ENCODE results near the gene TMEM63A. TPM values are rescaled to one million over a fixed set of nuclear protein-coding genes. Genes with fewer than 3 reads are reported as not detected.

Gene TMEM63A
- total RNA-seq, 2 experiments from 2014 or later: 29.5 to 33.0 TPM

DNA sequence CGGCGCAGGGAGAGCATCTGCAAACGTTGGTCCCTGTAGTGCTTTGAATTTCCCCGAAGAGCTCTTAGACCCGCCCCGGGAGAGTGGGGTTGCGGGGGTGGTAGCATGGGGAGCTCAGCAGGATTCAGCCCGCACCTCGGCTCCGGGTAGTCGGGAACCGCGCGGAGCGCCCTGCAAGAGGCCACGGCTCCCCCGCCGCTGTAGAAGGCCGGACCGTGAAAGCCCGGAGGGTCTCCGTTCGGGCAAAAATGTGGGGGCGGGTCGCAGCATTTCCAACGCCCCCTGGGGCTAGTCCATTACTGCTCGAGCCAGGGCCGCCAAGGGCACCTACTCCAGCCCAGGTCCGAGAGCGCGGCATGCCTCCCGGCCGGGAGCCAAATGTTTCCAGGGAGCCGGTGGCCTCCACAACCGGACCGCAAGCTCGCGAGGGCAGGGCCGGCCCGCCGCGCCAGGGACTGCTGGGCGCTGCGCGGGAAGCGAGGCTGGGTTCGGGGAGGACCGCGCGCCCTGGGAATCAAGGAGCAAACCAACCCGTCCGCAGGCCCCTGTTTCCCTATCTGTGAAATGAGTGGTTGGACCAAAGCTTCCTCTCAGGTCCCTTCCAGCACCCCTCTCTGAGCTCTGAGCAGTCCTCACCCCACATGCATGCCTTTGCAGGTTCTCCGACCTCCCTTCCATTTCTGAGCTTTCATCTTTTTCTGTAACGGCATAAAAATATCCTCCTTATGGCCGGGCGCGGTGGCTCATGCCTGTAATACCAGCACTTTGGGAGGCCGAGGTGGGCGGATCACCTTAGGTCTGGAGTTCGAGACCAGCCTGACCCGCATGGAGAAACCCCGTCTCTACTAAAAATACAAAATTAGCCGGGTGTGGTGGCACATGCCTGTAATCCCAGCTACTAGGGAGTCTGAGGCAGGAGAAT is 775 bp upstream of the TMEM63A start:
- Mint-ChIP-seq H3K4me1 (peaks cover 38% of the 10 kb centered on the region), H3K27me3 (no peaks in the 10 kb centered on the region), H3K36me3 (peaks cover 4% of the 10 kb centered on the region), H3K4me3 (peak overlapping the region; percentile 86), H3K27ac (peak overlapping the region; percentile 83), H3K9me3 (no peaks in the 10 kb centered on the region)
- DNase-seq: peak; percentile 53

DNA sequence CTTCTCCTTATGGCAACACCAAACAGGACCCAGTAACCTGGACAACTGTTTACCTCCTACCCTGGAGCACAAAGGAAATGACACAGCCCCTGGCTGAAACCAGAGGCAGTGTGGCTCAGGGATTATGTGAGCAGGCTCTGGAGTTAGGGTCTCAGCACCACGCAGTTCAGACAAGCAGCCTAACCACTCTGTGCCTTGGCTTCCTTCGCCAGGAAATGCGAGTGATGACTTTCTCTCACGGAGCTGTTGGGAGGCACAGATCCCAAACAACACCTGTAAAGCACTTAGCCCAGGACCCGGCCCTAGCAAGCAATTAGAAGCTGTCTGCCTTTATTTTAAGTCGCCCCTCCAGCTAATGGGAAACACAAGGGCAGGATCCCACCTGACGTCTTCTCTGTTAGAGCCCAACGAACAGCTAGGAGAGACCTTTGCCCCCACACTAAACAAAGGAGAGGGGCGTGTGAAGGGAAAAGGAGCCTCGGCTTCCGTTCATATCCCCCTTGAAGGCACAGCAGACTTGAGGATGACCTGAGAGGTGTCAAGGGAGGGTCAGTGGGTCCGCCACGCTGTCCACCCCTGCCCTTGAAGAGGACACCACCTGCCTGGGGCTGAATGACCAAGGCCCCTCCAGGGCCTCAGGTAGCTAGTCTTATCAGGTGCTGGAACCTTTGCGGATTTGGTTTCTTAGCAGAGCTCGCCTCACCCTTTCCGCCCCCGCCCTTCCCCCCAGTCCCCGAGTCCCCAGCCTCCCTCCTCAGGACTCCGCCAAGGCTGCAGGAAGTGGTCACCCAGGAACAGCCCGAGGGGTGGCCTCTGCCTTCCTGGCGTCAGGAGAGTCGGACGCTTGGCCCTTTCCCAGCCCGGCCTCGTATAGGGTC is 860 bp downstream of the TMEM63A start:
- no peaks in the 10 kb centered on the region for H3K27me3 Mint-ChIP-seq
- peaks cover 5% of the 10 kb centered on the region for H3K36me3 Mint-ChIP-seq
- DNase-seq: peak; percentile 50
- peak overlapping the region; percentile 87 for H3K27ac Mint-ChIP-seq
- peak overlapping the region; percentile 86 for H3K4me3 Mint-ChIP-seq
- peaks cover 50% of the 10 kb centered on the region for H3K4me1 Mint-ChIP-seq
- no peaks in the 10 kb centered on the region for H3K9me3 Mint-ChIP-seq

DNA sequence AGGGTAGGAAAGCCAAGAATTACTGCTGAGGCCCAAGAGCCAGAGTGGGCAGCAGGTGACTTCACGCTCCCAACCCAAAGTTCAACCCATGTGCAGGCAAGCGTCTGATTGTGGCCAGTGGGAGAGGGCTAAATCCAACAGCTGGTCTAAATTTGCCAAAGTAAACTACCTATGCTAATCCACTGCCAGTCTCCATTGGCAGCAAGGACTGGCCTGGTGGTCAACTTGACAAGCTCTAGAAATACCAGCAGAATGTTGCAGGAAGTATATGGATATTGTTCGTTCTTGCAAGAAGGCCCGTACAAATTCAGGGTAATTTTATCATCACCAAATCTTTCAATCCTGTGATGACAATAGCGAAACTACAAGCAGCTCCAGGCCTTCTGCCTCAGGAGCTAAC is 1.5 kb downstream of the TMEM63A start:
- DNase-seq: no peak
- peaks cover 11% of the 10 kb centered on the region for H3K36me3 Mint-ChIP-seq
- H3K27ac Mint-ChIP-seq: peak overlapping the region; percentile 87
- H3K27me3 Mint-ChIP-seq: no peaks in the 10 kb centered on the region
- H3K4me1 Mint-ChIP-seq: peaks cover 55% of the 10 kb centered on the region
- peak overlapping the region; percentile 86 for H3K4me3 Mint-ChIP-seq
- H3K9me3 Mint-ChIP-seq: no peaks in the 10 kb centered on the region

DNA sequence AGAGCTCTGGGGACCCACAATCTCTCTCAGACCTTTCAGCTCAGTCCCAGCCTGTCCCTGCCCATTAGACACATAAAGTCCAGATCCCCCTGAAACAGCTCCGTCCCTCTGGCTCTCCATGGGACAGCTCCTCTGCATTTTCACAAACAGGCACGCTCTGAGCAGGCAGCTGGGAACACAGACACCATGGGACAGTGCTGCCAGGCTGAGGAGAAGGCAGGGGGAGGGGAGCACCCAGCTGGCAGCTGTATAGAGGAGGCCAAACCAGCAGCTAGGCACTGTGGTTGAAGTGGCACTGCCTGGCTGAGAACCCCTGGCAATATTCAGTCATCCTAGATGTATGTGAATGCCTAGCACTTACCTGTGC is 2.0 kb downstream of the TMEM63A start:
- no peaks in the 10 kb centered on the region for H3K9me3 Mint-ChIP-seq
- peaks cover 13% of the 10 kb centered on the region for H3K36me3 Mint-ChIP-seq
- DNase-seq: no peak
- H3K27ac Mint-ChIP-seq: peak overlapping the region; percentile 87
- H3K27me3 Mint-ChIP-seq: no peaks in the 10 kb centered on the region
- peak overlapping the region; percentile 86 for H3K4me3 Mint-ChIP-seq
- peaks cover 60% of the 10 kb centered on the region for H3K4me1 Mint-ChIP-seq

DNA sequence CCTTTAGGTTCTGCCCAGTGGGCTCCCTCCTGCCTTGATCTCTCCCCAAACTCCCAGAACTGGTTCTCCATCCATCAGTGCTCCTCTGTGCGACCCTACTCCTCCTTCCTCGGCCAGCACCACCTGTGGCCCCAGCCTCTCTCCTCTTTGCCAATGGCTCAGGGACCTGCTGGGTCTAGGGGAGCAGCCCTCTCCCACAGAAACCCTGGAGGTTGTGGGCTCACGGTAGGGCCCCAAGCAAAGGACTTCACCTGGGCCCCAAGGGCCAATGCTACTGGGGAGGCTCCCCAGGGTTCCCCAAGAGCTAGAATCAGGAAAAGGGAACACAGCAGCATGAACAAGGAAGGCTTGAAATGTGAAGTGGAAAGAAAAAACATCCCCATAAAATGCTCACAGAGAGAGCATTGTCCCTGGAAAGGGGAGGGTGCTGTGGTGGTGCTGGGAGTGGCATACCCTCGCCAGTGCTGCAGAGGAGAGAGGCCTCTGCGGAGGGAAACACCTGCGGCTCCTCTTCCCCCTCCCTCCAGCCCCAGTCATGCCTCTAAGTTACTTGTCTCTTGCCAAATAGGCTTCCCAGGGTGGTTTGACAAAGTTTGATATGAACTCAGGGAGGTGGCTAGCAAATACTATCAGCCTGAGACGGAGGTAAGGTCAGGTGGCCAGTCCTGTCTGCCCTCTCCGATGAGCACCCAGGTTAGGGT is 2.5 kb downstream of the TMEM63A start:
- DNase-seq: no peak
- peaks cover 13% of the 10 kb centered on the region for H3K36me3 Mint-ChIP-seq

DNA sequence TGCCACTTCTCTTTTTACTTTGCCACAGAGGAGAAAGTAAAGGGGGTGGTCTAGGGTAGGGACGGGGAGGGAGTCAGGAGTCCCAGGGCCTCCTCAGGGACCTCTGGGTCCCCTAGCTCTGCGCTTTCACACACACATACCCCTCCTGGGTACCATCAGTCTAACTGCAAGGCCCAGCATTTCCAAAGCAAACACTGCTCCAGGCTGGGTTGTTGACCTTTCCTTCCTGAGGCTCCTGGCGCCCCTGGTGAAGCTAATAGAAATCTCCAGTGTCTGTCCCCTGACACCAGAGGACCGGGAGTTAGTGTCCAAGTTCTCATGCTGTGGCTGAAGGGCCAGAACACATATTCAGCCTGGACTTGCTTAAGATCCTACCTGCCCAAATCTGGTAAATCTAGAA is 3.9 kb downstream of the TMEM63A start:
- Mint-ChIP-seq H3K27ac (no peak overlapping the region), H3K4me3 (no peak overlapping the region), H3K4me1 (peaks cover 55% of the 10 kb centered on the region), H3K27me3 (no peaks in the 10 kb centered on the region), H3K9me3 (no peaks in the 10 kb centered on the region), H3K36me3 (peaks cover 13% of the 10 kb centered on the region)
- DNase-seq: no peak

More for the DNA sequence above, 2.5 kb downstream of the TMEM63A start:
- Mint-ChIP-seq H3K27ac (peak overlapping the region; percentile 87), H3K27me3 (no peaks in the 10 kb centered on the region), H3K4me1 (peaks cover 60% of the 10 kb centered on the region), H3K4me3 (peak overlapping the region; percentile 86), H3K9me3 (no peaks in the 10 kb centered on the region)

DNA sequence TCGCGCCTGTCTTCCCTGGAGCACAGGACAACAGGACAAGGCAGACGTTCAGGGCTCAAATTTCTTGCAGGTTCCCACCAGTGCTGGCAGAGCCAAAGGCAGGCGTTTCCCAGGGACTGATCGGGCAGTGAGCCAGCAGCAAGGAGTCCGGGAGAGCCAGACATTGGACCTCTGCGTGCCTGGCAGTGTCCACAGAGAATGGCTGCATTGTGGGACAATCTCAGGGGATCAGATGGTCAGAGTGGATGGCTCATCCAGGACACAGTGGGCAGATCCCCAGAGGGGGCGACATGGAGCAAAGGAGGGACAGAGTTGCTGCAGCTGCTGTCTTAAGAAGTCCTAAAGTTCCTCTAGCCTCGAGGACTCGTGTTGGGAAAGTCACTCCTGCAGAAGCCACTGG is 4.6 kb downstream of the TMEM63A start:
- H3K4me1 Mint-ChIP-seq: peaks cover 56% of the 10 kb centered on the region
- peaks cover 11% of the 10 kb centered on the region for H3K36me3 Mint-ChIP-seq

DNA sequence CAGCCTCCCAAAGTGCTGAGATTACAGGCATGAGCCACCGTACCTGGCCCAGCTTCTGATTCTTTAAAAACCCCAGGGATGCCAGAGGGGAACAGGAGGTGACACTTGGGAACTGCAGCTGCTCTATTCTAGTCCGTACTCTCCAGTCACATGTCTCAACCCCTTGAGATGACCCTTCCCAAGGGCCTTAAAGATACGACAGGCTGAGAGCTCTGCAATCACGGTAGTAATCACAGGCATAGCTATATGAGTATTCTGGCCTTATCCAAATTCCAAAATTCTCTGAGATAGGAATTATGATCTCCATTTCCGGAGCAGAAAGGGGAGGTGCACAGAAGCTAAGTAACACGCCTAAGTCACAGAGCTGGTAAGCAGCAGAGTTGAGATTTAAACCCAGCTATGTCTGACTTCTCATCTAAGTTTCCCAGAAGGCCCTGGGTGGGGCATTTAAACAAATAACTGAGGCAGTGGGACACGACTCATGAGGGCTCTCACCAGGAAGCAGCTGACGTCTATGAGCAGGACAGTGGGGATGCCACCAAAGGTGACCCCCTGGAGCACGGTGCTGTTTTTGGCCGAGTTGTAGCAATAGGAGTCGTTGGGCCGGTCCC is 5.2 kb downstream of the TMEM63A start:
- DNase-seq: no peak
- Mint-ChIP-seq H3K27me3 (no peaks in the 10 kb centered on the region), H3K36me3 (peaks cover 11% of the 10 kb centered on the region), H3K27ac (peak overlapping the region; percentile 23), H3K9me3 (no peaks in the 10 kb centered on the region), H3K4me3 (no peak overlapping the region), H3K4me1 (peaks cover 57% of the 10 kb centered on the region)

More for the DNA sequence above, 4.6 kb downstream of the TMEM63A start:
- no peak overlapping the region for H3K4me3 Mint-ChIP-seq
- H3K27ac Mint-ChIP-seq: no peak overlapping the region
- H3K9me3 Mint-ChIP-seq: no peaks in the 10 kb centered on the region
- DNase-seq: peak; percentile 36
- no peaks in the 10 kb centered on the region for H3K27me3 Mint-ChIP-seq

DNA sequence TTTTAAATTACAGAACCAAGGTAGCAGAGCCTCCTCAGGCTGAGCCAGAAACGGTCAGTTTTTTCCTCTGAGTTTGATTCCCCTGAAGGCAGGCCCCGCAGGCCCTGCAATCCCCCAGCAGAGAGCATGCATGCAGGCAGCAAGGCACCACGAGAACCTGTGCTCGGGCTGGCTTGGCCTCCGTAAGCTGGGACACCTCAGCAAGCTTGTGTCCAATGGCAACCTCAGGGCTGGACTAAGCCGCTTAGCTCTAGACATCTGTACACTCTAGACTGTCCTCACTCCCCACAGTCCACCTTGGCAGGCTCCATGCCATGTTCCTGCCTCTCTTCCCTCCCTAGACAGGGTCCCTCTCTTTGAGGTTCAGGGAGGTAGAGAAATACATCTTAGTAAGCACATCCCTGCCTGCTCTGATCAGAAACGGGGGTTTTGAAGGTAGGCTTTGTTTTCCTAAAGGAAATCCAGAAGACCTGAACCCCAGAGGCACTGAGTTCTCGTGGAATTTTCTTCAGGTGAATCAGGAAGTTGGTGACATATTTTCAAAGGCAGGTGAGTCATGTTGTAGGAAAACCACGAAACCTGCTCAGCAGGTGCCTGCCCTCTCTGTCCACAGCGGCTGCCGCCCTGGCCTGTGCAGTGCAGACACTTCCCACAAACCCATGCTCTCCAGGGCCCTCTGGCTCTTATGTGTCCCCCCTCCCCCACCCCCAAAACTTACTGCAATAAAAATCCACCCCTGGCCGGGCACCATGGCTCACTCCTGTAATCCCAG is 7.0 kb downstream of the TMEM63A start:
- DNase-seq: no peak
- H3K4me3 Mint-ChIP-seq: no peak overlapping the region
- peaks cover 49% of the 10 kb centered on the region for H3K4me1 Mint-ChIP-seq
- no peaks in the 10 kb centered on the region for H3K27me3 Mint-ChIP-seq
- peaks cover 16% of the 10 kb centered on the region for H3K36me3 Mint-ChIP-seq
- no peaks in the 10 kb centered on the region for H3K9me3 Mint-ChIP-seq
- H3K27ac Mint-ChIP-seq: no peak overlapping the region

DNA sequence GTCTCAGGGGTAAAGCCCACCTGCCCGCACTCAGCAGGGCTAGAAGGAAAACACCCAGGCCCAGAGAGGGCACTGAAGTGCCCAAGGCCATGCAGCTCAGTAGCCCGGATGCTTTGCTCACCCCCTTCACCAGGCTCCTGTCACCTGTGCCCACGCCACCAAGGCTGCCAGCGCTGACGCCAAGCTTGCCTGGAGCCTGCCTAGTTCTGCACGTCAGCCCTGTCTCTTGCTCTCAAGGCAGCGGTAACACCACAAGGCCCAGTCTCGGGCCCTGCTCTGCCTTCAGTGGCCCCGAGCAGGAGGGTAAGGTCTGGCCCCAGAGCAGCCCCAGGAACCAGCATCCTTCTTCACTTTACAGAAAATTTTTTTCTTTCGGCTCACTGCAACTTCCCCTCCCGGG is 7.7 kb downstream of the TMEM63A start:
- no peak overlapping the region for H3K27ac Mint-ChIP-seq
- DNase-seq: no peak

DNA sequence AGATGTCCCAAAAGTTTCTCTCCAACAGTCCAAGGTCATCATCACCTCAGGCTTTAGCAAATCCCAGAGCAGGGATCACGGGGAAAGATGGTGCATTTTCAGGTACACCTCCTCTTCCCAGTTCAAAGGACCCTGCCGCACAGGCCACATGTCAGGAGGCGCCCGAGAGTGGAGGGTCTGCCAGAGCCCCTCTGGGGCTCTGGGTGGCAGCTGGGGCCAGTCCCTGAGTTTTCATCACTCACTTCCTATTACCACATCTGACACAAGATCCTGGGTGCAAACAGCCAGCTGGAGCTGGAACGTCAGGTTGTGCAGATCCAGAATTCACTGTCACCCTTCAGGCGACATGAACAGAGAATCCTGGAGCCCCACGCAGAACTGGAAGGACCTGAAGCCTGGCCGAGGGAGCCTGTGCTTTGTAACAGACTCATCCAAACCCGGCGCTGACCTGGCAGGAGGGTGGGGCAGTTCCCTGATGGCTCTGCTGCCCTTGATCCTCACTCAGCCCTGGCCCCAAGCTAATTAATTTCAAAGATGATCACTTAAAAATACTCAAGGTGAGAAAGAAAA is 8.8 kb downstream of the TMEM63A start:
- H3K9me3 Mint-ChIP-seq: no peaks in the 10 kb centered on the region
- no peaks in the 10 kb centered on the region for H3K27me3 Mint-ChIP-seq
- no peak for DNase-seq
- H3K27ac Mint-ChIP-seq: no peak overlapping the region
- peaks cover 13% of the 10 kb centered on the region for H3K36me3 Mint-ChIP-seq
- no peak overlapping the region for H3K4me3 Mint-ChIP-seq
- peaks cover 32% of the 10 kb centered on the region for H3K4me1 Mint-ChIP-seq

More for the DNA sequence above, 7.7 kb downstream of the TMEM63A start:
- H3K4me3 Mint-ChIP-seq: no peak overlapping the region
- no peaks in the 10 kb centered on the region for H3K27me3 Mint-ChIP-seq
- H3K4me1 Mint-ChIP-seq: peaks cover 41% of the 10 kb centered on the region
- peaks cover 14% of the 10 kb centered on the region for H3K36me3 Mint-ChIP-seq
- no peaks in the 10 kb centered on the region for H3K9me3 Mint-ChIP-seq

DNA sequence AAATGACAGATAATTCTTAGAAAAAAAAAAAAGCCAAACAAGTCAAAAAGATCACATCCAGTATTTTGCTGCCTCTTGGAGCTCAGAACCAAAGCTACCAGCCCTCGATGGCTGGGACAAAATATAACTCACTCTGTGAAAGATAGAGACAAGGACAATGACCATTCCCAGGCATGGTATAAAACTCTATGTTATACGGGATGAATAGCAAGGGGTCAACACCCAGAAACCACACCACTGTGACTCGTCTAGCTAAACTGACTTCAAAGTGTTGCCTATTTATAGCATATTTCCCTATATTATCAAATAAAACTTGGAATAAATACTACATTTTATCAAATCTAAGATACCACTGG is 10.1 kb downstream of the TMEM63A start:
- no peak for DNase-seq
- no peak overlapping the region for H3K27ac Mint-ChIP-seq
- no peaks in the 10 kb centered on the region for H3K27me3 Mint-ChIP-seq
- H3K9me3 Mint-ChIP-seq: no peaks in the 10 kb centered on the region
- no peak overlapping the region for H3K4me3 Mint-ChIP-seq
- peaks cover 17% of the 10 kb centered on the region for H3K36me3 Mint-ChIP-seq
- peaks cover 34% of the 10 kb centered on the region for H3K4me1 Mint-ChIP-seq

DNA sequence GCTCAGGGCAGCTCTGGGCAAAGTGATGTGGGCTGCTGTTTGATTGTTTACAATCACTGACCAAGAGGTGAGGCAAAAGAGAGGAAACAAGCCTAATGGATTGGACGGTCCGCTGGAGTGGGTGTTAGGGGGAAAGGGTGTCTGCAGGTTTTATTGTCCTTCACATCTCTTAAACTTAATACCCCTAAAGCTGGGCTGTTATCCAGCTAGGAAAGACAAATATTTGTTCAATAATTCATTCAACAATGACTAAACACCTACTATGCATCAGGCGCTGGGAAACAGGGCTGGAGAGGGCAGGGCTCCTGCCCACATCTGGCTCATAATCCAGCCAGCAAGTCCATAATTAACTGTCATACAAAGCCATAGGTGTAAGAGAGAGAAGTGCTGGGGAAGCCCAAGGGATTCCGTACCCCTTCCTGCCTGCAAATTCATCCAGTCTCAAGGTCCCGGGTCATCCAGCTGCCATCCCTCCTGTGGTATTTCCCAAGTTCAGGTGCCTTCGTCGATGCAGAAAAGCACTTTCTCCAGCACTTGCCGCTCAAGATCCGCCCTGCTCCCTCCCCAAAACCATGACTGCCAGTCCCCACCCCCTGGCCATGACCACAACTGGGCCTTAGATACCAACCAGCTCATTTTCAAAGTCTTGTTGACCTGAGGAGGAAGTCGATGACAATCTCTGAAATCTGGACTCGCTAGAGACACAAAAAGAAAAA is 10.7 kb downstream of the TMEM63A start:
- DNase-seq: no peak
- peaks cover 36% of the 10 kb centered on the region for H3K4me1 Mint-ChIP-seq
- H3K36me3 Mint-ChIP-seq: peaks cover 19% of the 10 kb centered on the region
- H3K27ac Mint-ChIP-seq: peak overlapping the region; percentile 29
- no peaks in the 10 kb centered on the region for H3K27me3 Mint-ChIP-seq
- no peaks in the 10 kb centered on the region for H3K9me3 Mint-ChIP-seq
- H3K4me3 Mint-ChIP-seq: no peak overlapping the region
